Activated CD8-positive, alpha-beta memory T cell treated with anti-CD3 and anti-CD28 coated beads for 1 hour (primary cell): ENCODE results near the gene PHACTR1.

Experiments used
- DNase-seq, 2 donors: peaks; one replicate each; pipeline ENCODE4 v3.0.0-alpha.2; 2020; ENCODE audit warnings: low read depth in 1 of 2; ENCODE audit errors: extremely low read depth in 1 of 2

Gene PHACTR1

DNA sequence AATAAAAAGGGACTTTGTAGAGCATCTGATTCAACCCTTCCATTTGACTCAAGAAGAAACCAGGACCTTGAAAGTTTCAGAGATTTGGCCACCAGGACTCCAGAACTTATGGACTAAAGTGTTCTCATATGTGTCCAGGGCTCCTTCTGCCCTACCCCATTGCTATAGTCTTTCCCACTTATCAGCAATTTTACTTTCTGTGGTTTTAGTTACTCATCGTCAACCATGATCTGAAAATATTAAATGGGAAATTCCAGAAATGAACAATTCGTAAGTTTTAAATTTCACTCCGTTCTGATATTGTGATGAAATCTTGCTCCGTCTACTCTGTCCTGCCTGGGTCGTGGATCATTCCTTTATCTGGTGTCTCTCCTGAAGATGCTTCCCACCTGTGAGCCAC lies 259.8 kb downstream of the PHACTR1 start:
- no peak for DNase-seq

DNA sequence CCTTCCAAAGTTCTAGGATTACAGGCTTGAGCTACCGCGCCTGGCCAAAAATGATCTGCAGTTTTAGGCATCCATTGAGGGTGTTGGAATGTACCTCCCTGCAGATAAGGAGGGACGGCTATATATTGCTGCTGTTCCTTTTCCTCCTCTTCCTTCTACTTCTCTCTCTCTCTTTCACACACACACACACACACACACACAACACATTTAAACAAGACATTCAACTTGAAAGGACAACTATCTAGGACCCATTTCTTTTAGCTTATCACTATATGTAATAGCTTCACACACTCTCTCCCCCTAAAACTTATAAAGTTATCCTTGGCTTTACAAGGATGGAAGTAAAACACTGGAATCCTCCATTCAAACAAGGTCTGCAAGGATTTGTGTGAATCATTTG lies 260.6 kb downstream of the PHACTR1 start:
- no peak for DNase-seq

DNA sequence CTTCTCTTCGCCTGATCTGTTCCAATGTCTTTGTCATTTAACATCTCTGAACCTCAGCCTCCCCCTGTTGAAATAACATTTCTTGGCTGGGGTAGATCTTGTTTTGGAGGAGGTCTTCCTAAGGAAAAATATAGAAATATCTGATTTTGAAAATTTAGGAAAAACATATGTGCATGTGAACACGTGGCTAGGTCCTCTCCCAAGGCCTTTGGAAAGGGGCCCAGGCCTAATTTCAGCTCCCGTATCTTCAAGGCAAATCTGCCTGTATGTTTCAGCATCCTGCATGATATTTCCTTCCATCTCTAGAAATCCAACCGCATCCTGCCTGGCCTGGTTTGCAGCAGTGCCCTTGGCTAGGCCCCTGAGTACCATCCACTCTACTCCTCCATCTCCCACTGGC lies 261.2 kb downstream of the PHACTR1 start:
- no peak for DNase-seq

DNA sequence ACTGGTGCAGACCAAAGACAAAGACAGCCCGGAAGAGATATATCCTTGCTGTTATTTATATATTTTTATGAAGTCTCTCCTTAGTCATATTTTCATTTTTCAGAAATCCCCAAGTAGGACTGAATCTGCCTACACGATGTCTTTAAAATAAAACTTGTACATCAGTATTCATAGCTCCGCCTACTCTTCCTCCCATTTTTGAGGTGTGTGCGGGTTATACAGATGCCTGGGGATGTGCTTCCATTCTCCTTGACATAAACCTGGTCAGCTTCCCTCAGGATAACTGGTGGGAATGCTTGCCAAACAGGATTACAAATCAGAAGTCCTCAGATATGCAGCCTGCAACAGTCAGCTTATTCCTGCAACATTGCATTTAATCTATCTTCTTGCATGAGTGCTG lies 264.2 kb downstream of the PHACTR1 start:
- no peak for DNase-seq

DNA sequence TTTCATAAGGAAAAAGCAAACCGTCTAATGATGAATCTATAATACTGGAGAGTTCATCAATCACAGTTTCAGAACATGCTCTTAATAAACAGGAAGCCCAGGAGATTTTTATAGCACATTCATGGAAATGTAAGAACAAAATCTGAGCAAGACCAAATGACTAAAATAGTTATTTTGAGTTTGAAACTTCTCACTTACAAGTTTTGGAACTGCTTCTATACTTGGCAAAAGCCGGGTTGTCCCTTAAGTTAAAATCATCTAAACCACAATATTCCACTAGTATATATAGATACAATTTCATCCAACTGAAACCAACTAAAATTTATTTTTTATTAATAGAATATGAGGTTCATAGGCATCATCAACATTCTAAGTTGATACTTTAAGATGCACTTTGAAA lies 268.2 kb downstream of the PHACTR1 start:
- DNase-seq = no peak

DNA sequence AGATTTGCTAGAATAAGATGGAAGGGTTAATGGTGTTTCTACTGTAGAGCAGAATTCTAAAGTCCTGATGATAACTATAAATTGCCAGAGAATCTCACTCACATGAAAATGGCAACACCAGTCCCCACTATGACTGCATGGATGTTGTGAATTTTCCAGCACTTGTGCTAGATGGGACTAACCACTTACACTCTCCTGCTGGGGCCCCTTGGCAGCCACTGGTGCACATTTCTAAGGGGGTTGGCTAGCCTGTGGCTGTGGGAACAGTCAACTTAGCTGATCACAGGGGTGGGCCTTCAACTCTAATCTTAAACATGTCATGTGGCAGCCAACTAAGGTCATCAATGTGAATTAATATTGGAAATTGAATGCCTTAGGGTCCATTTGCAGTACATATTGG lies 271.2 kb downstream of the PHACTR1 start:
- no peak for DNase-seq

DNA sequence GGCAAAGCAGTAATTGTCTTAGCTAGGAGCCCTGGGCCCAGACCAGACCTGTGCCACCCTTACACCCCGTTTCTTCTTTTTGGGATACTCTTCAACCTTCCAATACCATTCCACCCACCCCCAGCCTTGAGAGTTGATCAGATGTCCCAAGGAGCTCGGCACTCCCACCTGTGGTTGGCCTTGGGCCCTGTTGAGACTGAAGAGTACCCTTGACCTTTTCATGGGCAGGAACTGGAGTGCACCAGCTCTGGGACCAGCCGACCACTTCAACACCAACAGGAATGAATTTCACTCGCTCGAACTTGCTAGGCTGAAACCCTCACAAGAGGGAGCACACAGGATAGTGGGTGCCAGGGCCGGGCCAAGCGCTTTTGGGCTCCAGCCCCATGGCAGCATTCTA lies 273.6 kb downstream of the PHACTR1 start:
- DNase-seq = no peak

DNA sequence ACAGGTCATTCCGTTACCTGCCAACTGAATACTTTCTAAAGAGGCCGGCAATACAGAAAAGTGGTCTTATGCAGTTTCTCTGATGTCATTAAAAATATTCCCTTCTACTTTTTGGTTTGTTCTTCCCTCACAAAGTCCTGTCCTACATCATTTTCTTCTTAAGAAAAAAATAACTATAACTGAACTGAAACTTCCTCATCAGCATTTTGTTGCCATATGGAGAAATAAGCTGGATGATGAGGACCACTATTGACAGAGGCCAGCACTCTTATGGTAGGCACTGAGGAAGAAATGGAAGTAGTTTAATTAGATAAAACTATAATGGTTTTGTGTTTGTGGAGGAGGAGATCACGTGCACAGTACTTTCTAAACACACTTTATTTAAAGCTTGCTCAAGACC lies 274.9 kb downstream of the PHACTR1 start:
- no peak for DNase-seq

DNA sequence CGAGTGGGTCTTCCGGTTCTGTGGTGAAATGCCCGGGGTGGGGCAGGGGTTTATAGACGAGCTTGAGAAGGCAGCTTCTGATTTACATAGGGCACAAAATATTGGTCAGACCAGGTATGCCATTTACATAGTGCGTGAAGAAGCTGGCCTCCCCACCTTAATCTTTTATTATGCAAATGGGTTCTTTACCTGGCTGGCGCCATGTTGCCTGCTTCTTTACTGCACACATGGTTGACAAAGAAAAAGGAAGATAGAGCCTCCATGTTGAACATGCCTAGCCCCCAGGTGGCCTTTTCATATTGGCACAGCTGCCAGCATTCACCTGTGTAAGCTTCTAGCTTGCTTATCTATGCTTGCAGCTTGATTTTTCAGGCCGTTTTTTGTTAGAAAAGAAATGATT lies 276.2 kb downstream of the PHACTR1 start:
- no peak for DNase-seq

DNA sequence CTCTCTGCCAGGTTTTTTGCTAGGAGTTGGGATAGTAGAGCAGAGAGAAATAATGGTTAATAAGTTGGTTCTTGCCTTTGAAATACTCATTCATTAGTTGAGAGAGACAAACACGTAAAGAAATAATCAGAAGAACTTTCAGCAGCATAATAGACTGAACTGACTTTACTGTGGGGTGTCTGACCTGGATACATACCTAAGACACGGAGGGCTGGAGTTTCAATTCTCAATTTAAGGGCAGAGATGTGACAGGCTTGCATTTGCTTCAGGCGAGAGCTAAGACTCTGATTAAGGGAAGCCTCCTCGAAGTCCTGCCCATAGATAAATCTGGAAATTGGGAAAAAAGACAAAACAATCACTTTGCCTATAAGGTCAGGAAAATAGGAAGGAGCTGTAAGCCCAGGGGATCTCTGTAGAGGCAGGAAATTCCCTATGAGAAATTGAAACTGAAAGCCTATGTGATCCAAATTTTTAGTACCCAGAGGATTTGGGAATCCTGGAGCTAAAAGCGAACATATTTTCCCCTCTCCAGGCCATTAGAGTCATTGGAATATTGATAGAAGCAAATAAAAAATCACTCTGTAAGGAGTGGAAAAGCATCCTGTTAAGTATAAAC lies 276.8 kb downstream of the PHACTR1 start:
- no peak for DNase-seq

DNA sequence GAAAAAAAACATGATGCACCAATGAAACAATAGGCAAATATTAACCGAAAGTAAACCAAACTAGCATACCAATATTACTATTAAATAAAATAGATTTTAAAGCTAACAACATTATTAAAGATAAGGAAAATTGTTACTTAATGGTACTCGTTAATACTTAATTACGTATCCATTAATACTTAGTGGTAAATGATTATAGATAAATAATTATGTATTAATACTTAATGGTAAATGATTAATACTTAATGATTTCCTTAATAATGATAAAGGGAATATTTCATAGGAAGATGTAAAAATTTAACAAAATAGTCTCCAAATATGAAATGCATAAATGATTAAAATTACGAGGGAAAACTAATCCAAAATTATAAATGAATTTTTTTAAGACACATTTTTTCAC lies 278.9 kb downstream of the PHACTR1 start:
- no peak for DNase-seq

DNA sequence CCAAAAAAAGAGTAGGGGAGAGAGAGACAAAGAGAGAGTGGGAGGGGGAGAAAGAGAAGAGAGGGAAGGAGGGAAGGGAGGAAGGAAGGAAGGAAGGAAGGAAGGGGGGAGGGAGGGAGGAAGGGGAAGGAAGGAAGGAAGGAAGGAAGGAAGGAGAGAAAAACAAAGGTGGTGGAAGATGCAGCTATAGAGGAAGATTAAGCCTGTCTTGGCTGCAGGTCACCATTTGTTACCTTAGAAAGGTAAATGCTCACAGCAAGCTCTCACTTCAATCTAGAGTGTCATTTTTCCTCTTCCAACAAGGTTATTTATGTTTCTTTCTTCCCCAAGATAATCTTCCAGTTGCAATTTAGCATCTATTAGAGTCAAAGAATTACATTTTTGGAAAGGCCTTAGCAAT lies 284.0 kb downstream of the PHACTR1 start:
- DNase-seq = no peak

DNA sequence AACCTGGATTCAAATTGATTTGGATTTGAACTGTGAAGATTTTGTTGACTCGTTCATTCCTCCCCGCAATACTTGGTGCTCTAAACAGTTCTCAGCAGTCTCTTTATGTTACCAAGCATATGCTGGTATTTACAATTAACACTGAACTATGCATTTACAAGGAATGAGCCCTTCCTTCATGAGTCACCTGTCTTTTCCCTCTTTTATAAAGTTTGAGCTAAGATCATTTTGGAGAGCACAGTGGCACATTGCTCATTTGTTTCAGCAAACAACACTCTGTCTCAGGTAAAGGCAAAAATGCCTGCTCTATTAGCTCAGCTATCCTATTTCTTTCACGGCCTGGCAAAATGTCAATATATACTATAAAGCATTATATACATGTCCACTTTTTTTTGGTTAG lies 285.4 kb downstream of the PHACTR1 start:
- no peak for DNase-seq

DNA sequence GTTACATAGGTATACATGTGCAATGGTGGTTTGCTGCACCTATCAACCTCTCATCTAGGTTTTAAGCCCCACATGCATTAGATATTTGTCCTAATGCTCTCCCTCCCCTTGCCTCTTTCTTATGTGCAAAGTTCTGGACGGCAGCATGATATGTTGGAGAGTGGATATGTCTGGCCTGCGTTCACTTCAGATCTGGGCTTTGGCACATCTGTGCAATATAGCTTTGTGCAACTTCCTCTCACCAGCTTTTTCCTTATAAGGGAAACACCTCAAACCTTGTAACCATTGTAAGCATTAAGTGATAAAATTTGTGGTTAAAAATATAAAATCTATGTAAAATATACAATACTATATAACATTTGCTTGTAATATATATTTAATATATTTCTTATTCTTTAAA lies 288.0 kb downstream of the PHACTR1 start:
- DNase-seq = no peak

DNA sequence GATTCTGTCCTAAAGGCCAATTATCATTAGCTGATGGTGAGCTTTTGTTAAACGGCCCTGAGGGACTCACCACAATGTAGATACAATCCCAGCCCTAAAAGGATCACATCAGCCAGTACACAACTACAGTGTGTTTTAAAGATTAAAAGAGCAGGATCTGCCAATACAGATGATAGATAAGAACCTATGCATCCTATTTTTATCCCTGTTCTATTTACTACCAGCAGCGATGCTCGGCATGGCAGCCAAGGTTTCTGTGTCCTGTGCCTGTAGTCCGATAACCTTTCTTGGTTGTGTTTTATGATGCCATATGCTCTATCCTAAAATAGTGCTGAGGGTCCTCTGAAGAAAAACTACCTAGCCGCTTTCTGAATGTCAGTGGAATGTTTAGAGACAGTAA lies 289.4 kb downstream of the PHACTR1 start:
- DNase-seq = no peak

DNA sequence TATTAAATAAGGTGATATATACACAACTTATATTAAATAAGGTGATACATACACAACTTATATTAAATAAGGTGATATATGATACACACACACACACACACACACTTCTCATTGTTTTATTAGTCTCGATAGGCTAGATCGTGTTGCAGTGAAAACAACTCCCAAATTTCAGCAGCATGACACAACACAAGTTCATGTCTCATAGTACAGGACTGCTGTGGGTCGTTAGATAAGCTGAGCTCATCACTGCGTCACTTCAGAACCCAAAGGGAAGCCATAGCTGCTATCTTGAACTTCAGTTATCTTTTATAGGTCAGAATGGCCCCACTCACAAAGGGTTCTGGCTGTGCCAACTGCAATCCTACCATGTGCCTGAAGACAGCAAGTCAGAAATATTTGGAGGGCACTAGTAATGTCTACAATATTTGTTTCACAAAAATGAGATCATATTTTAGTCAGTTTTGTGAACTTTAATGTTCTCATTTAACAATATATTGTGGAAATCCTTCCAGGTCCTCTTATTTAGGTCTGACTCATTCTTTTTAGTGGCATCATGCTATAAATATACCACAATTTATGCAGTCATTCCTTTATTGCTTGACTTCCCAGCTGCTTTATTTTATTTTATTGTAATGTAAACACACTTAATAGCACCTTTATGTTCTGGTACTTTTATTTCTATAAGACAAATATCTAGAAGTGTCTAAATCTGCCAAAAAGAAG lies 290.2 kb downstream of the PHACTR1 start:
- DNase-seq = no peak

DNA sequence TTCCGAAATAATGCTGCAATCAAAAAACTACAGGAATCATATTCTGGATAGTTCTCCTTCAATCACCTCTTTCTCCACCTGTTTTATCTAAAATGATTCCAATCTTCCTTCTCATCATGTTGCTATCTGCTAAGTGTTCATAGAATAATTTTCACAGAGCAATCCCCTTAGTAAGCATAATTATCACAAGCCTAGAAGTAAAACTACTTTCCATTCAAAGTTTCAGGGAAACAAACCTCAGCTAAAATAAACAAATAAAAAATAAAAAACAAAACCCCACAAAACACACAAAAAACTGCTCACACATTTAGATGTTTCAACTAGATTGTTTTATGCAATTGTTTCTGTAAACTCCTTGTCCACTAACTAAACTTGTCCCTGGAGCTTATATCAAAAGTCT lies 291.2 kb downstream of the PHACTR1 start:
- DNase-seq = no peak

DNA sequence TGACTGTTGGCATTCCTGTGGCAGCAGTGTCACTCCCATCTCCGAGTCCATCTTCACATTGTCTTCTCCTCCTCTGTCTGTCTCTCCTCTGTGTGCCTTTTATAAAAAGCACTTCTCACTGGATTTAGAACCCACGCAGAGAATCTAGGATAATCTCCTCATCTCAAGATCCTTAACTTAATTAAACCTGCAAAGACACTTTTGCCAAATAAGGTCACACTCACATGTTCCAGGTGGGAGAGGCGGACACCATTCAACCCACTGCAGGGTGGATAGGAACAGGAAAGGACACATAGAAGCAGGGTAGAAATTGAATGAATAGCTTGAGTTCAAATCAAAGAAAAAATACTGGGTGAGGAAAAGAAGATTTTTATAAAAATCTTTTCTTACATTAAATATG lies 292.5 kb downstream of the PHACTR1 start:
- no peak for DNase-seq

DNA sequence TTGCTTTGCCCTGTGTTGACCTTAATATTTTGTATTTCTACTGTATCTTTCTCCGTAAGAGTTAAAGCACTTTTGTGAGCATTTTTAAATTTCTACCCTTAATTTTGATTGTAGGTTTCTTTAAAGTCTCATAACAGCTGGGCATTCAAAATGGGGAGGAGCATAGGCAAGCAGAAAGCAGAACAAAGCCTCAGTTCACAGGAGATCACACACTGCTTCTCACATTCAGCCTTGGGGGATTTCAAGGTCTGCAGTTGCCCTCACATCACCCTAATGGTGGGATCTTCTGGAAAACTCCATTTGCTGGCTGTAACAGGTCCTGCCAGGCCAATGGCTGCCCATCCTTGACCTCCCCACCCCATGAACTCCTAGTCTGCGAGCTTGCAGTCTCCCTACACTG lies 292.9 kb downstream of the PHACTR1 start:
- DNase-seq = no peak

DNA sequence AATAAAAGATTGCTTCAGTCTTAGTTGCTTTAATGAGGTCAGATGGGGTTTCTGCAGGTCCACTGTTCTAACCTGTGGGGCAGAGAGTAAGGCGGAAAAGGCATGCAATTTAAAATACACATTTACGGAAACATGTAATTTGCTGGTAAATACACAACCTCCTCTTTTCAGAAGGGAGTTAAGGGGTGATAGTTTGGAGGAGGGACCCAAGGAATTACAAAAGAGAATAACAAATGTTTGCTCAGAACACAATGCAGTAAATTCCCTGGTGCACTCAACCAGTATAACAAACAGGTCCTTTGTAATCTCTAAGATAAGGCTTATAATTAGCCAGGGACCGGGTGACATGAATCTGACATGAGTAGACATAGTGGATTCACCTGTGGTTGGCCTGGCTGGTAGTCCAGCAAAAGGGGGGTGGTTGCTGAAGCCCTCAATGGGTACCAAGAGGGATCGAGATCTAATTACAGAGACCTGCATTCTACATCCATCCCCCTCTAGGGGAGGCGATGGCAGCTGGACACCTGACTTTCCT lies 295.1 kb downstream of the PHACTR1 start:
- DNase-seq = no peak

DNA sequence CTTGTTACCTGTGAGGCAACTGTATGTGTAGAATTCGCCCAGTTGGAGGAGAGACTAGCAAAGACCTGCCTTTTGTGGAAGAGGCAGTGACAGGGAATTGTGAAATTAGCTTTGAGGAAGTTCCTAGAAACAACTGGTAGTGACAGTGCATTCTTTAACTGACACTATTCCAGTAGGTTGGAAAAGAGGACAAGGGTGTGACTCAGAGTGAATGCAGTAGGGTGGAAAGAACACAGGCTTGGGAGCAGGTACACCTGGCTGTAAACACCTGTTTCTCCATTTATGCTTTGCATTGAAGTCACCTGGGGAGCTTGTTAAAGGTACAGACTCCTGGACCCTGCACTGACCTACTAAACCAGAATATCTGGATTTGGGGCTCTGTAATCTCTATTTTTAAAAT lies 295.7 kb downstream of the PHACTR1 start:
- no peak for DNase-seq

DNA sequence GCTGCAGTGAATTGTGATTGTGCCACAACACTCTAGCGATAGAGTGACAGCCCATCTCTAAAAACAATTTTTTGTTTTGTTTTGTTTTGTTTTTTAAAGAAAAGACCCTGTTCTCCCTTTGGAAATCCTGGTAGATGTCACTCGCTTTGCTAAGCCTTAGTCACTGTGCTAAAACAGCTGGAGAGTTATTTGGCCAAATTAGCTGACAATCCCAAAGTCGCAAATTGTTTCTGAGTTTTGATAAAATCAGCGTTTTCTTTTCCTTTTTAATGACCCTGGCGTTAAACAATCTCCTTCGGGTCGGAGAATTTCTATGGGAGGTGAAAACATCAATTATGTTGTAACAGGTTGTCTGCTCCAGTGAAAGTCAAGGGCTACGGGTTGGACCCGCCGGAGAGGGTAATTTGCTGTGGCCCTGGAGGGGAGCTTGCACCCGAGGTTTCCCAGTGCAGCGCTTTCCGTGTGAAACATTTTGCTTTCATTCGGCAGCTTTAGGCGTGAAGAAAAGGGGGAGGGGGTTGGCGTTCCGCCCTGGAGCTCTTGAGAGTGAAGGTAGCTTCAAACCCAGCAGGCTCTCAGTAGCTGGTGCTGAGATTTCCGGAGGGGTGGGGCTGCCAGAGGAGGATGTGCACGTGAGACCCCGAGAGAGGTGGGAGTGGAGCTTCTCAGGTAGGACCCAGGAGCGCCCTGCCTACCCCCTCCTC lies 296.6 kb downstream of the PHACTR1 start:
- DNase-seq = no peak
